K562 (cell line): ENCODE data around the gene RSF1. TPM values are rescaled to one million over a fixed set of nuclear protein-coding genes. Genes with fewer than 3 reads are reported as not detected.

ENCODE experiments used
- ATAC-seq: fragments of 200-7000 bp; cut with Tn5 transposase; 3 replicates; pipeline ENCODE4 v1.9.1; 2020; ENCODE audit warnings: moderate library complexity
- BruUV-seq: library from RNA; stranded (reverse); fragments of 400-500 nt; replicated peaks from 2 replicates; lab custom pipeline; 2021; lab: Mats Ljungman, UMichigan
- CTCF ChIA-PET: fragments of 300-600 bp; formaldehyde crosslinking; extraction: SDS; loops from one replicate; lab custom pipeline; 2021; ENCODE audit warnings: low intra/inter-chr PET ratio; lab: Yijun Ruan, JAX
- POLR2A ChIA-PET: fragments of 300-600, 350-650 bp; sonication (Branson Sonifier 250); formaldehyde crosslinking; extraction: SDS; loops from one replicate; lab custom pipeline; 2021; ENCODE audit warnings: antibody characterized with exemption, inconsistent platforms; lab: Yijun Ruan, JAX
- DNase-seq, 4 experiments: peaks; one replicate each; pipeline versions ENCODE4 v3.0.0 to v3.0.0-alpha.2; 2011 to 2018; ENCODE audit warnings: low spot score in 3 of 4, mixed read lengths in 3 of 4; ENCODE audit errors: extremely low read depth in 1 of 4
- FAIRE-seq: peaks from 2 replicates; lab custom pipeline; 2011; peaks lifted over from hg19 to GRCh38; lab: Jason Lieb, UNC
- H2AFZ ChIP-seq: 2 replicates; pipeline ENCODE4 v1.6.0; 2011; ENCODE audit warnings: low read depth, low read length, control low read depth, inconsistent platforms
- H3K27ac ChIP-seq: fragments of 200-600 bp; 3 replicates; pipeline ENCODE4 v1.8.0; 2011; ENCODE audit warnings: low read depth, mild to moderate bottlenecking, control low read depth, inconsistent platforms, low read length, moderate library complexity, mixed read lengths; ENCODE audit errors: extremely low read depth
- H3K27me3 ChIP-seq, 2 experiments: fragments of 300-600 bp in 1 of 2; 2 replicates in 1 of 2; 3 replicates in 1 of 2; pipeline versions ENCODE4 v1.6.0 to v1.8.0; 2011; ENCODE audit warnings: inconsistent platforms in 2 of 2, low read length in 2 of 2, mild to moderate bottlenecking in 1 of 2, mixed read lengths in 1 of 2, moderate library complexity in 1 of 2; ENCODE audit not compliant: control insufficient read depth in 2 of 2, insufficient read depth in 2 of 2
- H3K36me3 ChIP-seq: fragments of 300-600 bp; 3 replicates; pipeline ENCODE4 v1.8.0; 2011; ENCODE audit warnings: mild to moderate bottlenecking, low read length, inconsistent platforms; ENCODE audit not compliant: control insufficient read depth, insufficient read depth
- H3K4me1 ChIP-seq, 2 experiments: fragments of 200-600 bp in 1 of 2; replicated peaks in 1 of 2; 2 replicates in 1 of 2; 3 replicates in 1 of 2; pipeline versions ENCODE4 v1.5.1 to v1.8.0; 2011; ENCODE audit warnings: inconsistent platforms in 2 of 2, low read length in 2 of 2, mild to moderate bottlenecking in 1 of 2, mixed read lengths in 1 of 2, moderate library complexity in 1 of 2; ENCODE audit not compliant: control insufficient read depth in 2 of 2, insufficient read depth in 2 of 2
- H3K4me2 ChIP-seq: 2 replicates; pipeline ENCODE4 v1.6.1; 2011; ENCODE audit warnings: low read length, control low read depth, inconsistent platforms, mixed read lengths; ENCODE audit not compliant: insufficient read depth
- H3K4me3 ChIP-seq: fragments of 200-600 bp; sonication (generic), shearing (Covaris generic); 2 replicates; pipeline ENCODE4 v1.5.1; 2016; ENCODE audit warnings: control low read depth, inconsistent platforms
- H3K79me2 ChIP-seq: fragments of 200-600 bp; 3 replicates; pipeline ENCODE4 v1.8.0; 2011; ENCODE audit warnings: low read length, inconsistent platforms; ENCODE audit not compliant: control insufficient read depth, insufficient read depth
- H3K9ac ChIP-seq, 2 experiments: 2 replicates each; pipeline versions ENCODE4 v1.6.0 to v1.6.1; 2011; ENCODE audit warnings: low read depth in 2 of 2, low read length in 2 of 2, control low read depth in 1 of 2, inconsistent platforms in 1 of 2, mild to moderate bottlenecking in 1 of 2, mixed read lengths in 1 of 2; ENCODE audit not compliant: insufficient read depth in 1 of 2
- H3K9me1 ChIP-seq: one replicate; pipeline ENCODE4 v1.6.0; 2011; ENCODE audit warnings: inconsistent platforms, mild to moderate bottlenecking, low read length, moderate library complexity; ENCODE audit not compliant: control insufficient read depth, insufficient read depth
- H3K9me3 ChIP-seq: replicated peaks from 2 replicates; pipeline ENCODE4 v1.5.1; 2011; ENCODE audit warnings: low read depth, low read length, inconsistent platforms; ENCODE audit not compliant: control insufficient read depth, insufficient read depth
- H4K20me1 ChIP-seq: replicated peaks from 2 replicates; pipeline ENCODE4 v1.6.1; 2011; ENCODE audit warnings: low read length, inconsistent platforms, mixed read lengths; ENCODE audit not compliant: control insufficient read depth, insufficient read depth
- EWSR1 ChIP-seq: fragments of 450-650 bp; IDR thresholded peaks from 2 replicates; pipeline ENCODE4 v1.6.1; 2018; ENCODE audit warnings: borderline replicate concordance, mild to moderate bottlenecking, low read depth, moderate library complexity; ENCODE audit not compliant: partially characterized antibody
- FOXA1 ChIP-seq: fragments of 450-650 bp; IDR thresholded peaks from 2 replicates; pipeline ENCODE4 v1.6.1; 2016; ENCODE audit warnings: mild to moderate bottlenecking, borderline replicate concordance
- KDM5B ChIP-seq: fragments of 200-600 bp; sonication (generic); IDR thresholded peaks from 2 replicates; pipeline ENCODE4 v1.6.1; 2012; ENCODE audit warnings: low read depth, mild to moderate bottlenecking, moderate library complexity, low read length, control low read depth, inconsistent platforms; ENCODE audit not compliant: insufficient replicate concordance
- POLR3A ChIP-seq: IDR thresholded peaks from 2 replicates; pipeline ENCODE4 v1.6.1; 2011; ENCODE audit warnings: borderline replicate concordance, mild to moderate bottlenecking, moderate library complexity; ENCODE audit not compliant: insufficient read length, insufficient read depth; ENCODE audit errors: extremely low read depth
- PPARD ChIP-seq: fragments of 250-450 bp; sonication (Bioruptor Pico); IDR thresholded peaks from 2 replicates; pipeline ENCODE4 v1.8.0; 2022; ENCODE audit warnings: inconsistent platforms, mild to moderate bottlenecking, moderate library complexity
- ZNF699 ChIP-seq: fragments of 250-450 bp; sonication (Bioruptor Pico); IDR thresholded peaks from 2 replicates; pipeline ENCODE4 v1.8.0; 2021; ENCODE audit warnings: mild to moderate bottlenecking, moderate library complexity; ENCODE audit not compliant: insufficient replicate concordance
- WGBS: fragments of 100-300 bp; shearing (Covaris generic); methylation state at CpG from one replicate; pipeline ENCODE4 v1.1.6; 2016; ENCODE audit warnings: low coverage, mixed read lengths; ENCODE audit not compliant: insufficient coverage; ENCODE audit errors: missing lambda C conversion rate; 5-methylcytosine and 5-hydroxymethylcytosine counted together
- in situ Hi-C: fragments of 300-500 bp; cut with MboI; formaldehyde crosslinking; loops from 4 replicates; pipeline ENCODE4 v1.15.0; 2018; ENCODE audit warnings: inconsistent platforms, mixed read lengths
- intact Hi-C: fragments of 100-400 bp; cut with micrococcal nuclease; formaldehyde crosslinking; loops from 2 replicates; pipeline ENCODE4 v1.14.2; 2022
- polyA plus RNA-seq, 8 experiments: library from polyadenylated mRNA; depleted of rRNA in 4 of 8; stranded (reverse) in 5 of 8; unstranded in 3 of 8; fragments of >200 nt; fragmentation: Nextera tagmentation in 2 of 8; fragmentation: Illumina TruSeq in 1 of 8; extraction: Ambion mirVana in 2 of 8; extraction: Trizol in 1 of 8; gene quantifications; 2 replicates each; pipeline versions ENCODE4 v1.2.1 to v1.2.3, GENCODE V29; 2011 to 2014; ENCODE audit warnings: inconsistent platforms in 1 of 8, missing spikeins in 1 of 8
- total RNA-seq, 7 experiments: library from RNA; depleted of rRNA in 6 of 7; stranded (reverse); fragments of >200 nt in 6 of 7; fragmentation: Illumina TruSeq in 2 of 7; extraction: Trizol in 2 of 7; gene quantifications; 2 replicates each; pipeline versions ENCODE4 v1.2.1 to v1.2.3, GENCODE V29; 2011 to 2021; ENCODE audit warnings: low replicate concordance in 1 of 7
- TF ChIP-seq, protein P1 (sequence below), 3 experiments: fragments of 200-800 bp in 1 of 3; sonication (Bioruptor generic) in 1 of 3; sonication (generic) in 1 of 3; formaldehyde crosslinking in 1 of 3; IDR thresholded peaks; 2 replicates each; pipeline versions ENCODE4 v1.6.1 to v1.8.0; 2016 to 2022; ENCODE audit warnings: mild to moderate bottlenecking in 2 of 3, missing compliant biosample characterization in 2 of 3, missing genetic modification characterization in 2 of 3, missing genetic modification reagents in 1 of 3
- TF ChIP-seq, protein P2 (sequence below): fragments of 250-450 bp; sonication (Bioruptor Pico); IDR thresholded peaks from 2 replicates; pipeline ENCODE4 v1.8.0; 2021; ENCODE audit warnings: borderline replicate concordance, mild to moderate bottlenecking, moderate library complexity; ENCODE audit not compliant: poor library complexity, severe bottlenecking
- TF ChIP-seq, protein P3 (sequence below): fragments of 450-650 bp; IDR thresholded peaks from 2 replicates; pipeline ENCODE4 v1.7.0; 2016; ENCODE audit warnings: borderline replicate concordance
- TF ChIP-seq, protein P4 (sequence below): fragments of 200-400 bp; formaldehyde crosslinking; IDR thresholded peaks from 2 replicates; pipeline ENCODE4 v1.6.1; 2017; ENCODE audit warnings: mild to moderate bottlenecking, low read depth, low read length, moderate library complexity
- TF ChIP-seq, protein P5 (sequence below): sonication (generic); formaldehyde crosslinking; IDR thresholded peaks from 2 replicates; pipeline ENCODE4 v1.4.0; 2020; ENCODE audit warnings: mild to moderate bottlenecking, missing genetic modification reagents

RSF1 gene
- total and polyA plus RNA-seq, 9 of the 15 experiments (the other 6 are each of a cell fraction or from before 2014, with no cell fraction given), result 9.7 to 63.6 (median 42.8) TPM

DNA sequence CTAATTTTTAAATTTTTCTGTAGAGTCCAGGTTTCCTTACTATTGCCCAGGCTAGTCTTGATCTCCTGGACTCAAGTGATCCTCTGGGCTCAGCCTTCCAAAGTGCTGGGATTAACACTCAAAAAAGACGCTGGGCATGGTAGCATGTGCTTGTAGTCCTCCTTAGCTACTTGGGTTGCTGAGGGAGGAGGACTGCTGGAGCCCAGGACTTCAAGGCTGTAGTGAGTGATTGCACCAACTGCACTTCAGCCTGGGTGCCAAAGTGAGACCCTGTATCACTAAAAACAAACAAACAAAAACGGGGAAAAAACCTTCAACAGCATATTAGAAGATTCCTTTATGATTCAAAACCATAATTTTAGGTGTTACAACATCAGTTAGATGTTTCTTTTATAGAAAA lies 44.6 kb downstream of the RSF1 start (continued):
- TF ChIP-seq, protein P1, sequence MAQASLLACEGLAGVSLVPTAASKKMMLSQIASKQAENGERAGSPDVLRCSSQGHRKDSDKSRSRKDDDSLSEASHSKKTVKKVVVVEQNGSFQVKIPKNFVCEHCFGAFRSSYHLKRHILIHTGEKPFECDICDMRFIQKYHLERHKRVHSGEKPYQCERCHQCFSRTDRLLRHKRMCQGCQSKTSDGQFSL (CRISPR knock-in tag; IDR thresholded peaks at IDR 0.05), result no peak
- TF ChIP-seq, protein P1 (tag; IDR thresholded peaks at IDR 0.05), result no peak

DNA sequence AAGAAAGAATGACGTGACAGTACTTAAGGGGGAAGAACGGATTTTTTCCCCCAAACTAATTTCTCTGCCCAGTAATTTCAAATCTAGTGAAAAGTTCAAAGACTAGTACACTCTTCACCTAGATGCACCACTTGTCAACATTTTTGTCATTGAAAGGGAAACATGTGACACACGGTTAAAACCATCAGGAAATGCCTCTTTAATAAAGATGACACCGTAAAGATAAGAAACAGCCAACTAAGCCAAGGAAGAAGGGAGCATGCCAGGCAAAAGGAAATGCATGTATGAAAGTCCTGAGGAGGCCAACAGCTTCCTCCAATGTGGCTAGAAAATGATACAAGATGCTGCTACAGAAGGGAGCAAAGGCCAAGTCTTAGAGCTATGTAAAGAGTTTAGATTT lies 49.4 kb downstream of the RSF1 start:
- H3K4me1 ChIP-seq, result peaks cover 0 to 2% of the 10 kb centered on the region in 2 experiments; a peak in 1 of 5 replicates
- peaks cover 4% of the 10 kb centered on the region; the same call in 2 of the 3 replicates for H3K36me3 ChIP-seq
- ChIA-PET POLR2A (no interaction called here), CTCF (no interaction called here)
- peaks cover 78% of the 10 kb centered on the region for H3K79me2 ChIP-seq
- H3K27ac ChIP-seq, result no peak overlapping the region
- BruUV-seq, result no TSS peak
- 0 out of 2 replicates have a peak, but pooled peaks cover 8% of the 10 kb centered on the region for H4K20me1 ChIP-seq
- H3K4me2 ChIP-seq, result no peak overlapping the region
- no peaks in the 10 kb centered on the region for H3K9me1 ChIP-seq
- no peaks in the 10 kb centered on the region for H3K27me3 ChIP-seq
- H3K9ac ChIP-seq, result no peak overlapping the region
- ATAC-seq (no peak), DNase-seq (no peak), FAIRE-seq (peak; percentile 46)
- no peaks in the 10 kb centered on the region for H3K9me3 ChIP-seq
- intact Hi-C loops, result no loop called here
- in situ Hi-C loops, result no loop called here
- 52% methylated on average over 4 of the region's 4 CpGs for WGBS
- no peak overlapping the region for H2AFZ ChIP-seq
- H3K4me3 ChIP-seq, result no peak overlapping the region
- no peak for TF ChIP-seq FOXA1
- TF ChIP-seq, protein P2, sequence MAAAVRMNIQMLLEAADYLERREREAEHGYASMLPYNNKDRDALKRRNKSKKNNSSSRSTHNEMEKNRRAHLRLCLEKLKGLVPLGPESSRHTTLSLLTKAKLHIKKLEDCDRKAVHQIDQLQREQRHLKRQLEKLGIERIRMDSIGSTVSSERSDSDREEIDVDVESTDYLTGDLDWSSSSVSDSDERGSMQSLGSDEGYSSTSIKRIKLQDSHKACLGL (CRISPR knock-in tag), result no peak
- no peak for TF ChIP-seq KDM5B
- TF ChIP-seq ZNF699 (CRISPR knock-in tag), result no peak
- TF ChIP-seq, protein P3, sequence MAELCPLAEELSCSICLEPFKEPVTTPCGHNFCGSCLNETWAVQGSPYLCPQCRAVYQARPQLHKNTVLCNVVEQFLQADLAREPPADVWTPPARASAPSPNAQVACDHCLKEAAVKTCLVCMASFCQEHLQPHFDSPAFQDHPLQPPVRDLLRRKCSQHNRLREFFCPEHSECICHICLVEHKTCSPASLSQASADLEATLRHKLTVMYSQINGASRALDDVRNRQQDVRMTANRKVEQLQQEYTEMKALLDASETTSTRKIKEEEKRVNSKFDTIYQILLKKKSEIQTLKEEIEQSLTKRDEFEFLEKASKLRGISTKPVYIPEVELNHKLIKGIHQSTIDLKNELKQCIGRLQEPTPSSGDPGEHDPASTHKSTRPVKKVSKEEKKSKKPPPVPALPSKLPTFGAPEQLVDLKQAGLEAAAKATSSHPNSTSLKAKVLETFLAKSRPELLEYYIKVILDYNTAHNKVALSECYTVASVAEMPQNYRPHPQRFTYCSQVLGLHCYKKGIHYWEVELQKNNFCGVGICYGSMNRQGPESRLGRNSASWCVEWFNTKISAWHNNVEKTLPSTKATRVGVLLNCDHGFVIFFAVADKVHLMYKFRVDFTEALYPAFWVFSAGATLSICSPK, result no peak
- TF ChIP-seq EWSR1, result no peak
- TF ChIP-seq, protein P4, sequence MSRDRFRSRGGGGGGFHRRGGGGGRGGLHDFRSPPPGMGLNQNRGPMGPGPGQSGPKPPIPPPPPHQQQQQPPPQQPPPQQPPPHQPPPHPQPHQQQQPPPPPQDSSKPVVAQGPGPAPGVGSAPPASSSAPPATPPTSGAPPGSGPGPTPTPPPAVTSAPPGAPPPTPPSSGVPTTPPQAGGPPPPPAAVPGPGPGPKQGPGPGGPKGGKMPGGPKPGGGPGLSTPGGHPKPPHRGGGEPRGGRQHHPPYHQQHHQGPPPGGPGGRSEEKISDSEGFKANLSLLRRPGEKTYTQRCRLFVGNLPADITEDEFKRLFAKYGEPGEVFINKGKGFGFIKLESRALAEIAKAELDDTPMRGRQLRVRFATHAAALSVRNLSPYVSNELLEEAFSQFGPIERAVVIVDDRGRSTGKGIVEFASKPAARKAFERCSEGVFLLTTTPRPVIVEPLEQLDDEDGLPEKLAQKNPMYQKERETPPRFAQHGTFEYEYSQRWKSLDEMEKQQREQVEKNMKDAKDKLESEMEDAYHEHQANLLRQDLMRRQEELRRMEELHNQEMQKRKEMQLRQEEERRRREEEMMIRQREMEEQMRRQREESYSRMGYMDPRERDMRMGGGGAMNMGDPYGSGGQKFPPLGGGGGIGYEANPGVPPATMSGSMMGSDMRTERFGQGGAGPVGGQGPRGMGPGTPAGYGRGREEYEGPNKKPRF, result no peak
- TF ChIP-seq, protein P5, sequence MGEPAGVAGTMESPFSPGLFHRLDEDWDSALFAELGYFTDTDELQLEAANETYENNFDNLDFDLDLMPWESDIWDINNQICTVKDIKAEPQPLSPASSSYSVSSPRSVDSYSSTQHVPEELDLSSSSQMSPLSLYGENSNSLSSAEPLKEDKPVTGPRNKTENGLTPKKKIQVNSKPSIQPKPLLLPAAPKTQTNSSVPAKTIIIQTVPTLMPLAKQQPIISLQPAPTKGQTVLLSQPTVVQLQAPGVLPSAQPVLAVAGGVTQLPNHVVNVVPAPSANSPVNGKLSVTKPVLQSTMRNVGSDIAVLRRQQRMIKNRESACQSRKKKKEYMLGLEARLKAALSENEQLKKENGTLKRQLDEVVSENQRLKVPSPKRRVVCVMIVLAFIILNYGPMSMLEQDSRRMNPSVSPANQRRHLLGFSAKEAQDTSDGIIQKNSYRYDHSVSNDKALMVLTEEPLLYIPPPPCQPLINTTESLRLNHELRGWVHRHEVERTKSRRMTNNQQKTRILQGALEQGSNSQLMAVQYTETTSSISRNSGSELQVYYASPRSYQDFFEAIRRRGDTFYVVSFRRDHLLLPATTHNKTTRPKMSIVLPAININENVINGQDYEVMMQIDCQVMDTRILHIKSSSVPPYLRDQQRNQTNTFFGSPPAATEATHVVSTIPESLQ (CRISPR knock-in tag), result no peak
- TF ChIP-seq POLR3A, result no peak
- no peak for TF ChIP-seq PPARD (CRISPR knock-in tag)
